Anterior cingulate cortex (tissue), 58 donors: Measurements from ENCODE around the gene NEURL1B.

Source experiments
- DNase-seq, 58 donors: peaks; one replicate each; lab custom pipeline; 2025; lab: John Stamatoyannopoulos, UW

Gene NEURL1B

DNA sequence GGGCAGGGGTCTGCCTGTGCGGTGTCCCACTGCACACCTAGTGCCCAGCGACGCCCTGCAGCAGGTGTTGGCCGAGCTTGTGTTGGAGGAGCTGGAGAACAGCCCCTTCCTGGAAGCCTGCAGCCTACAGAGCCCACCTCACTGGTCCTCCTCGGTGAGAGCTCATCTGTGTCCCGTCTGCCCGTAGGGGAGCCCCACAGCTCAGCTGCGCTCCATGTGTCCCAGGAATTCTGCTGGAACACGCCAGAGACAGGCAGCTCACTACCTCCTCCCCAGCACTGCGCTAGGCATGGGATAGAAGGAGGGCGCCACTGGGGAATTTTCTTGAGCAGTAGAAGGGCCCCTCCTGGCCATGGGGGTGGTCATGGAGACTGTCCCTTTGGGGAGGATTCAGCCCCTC, 85.9 kb downstream of the NEURL1B start:
- DNase-seq, result no peak

DNA sequence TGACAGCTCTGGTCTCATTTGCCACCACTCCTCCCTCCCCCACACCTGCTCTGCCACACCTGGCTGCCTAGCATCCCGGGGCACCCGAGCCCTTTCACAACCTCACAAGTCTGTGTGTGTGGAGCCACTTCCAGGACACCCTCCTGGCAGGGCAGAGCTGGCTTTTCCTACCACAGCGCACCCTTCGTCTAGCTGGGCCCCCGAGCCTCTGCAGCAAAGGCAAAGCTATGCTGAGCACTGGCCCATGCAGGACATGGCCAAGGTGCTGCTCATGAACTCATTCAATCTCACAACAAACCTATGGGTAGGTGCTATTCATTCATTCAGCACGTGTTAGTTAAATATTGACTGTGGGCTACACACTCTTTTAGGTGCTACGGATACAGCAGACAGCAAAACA, 86.5 kb downstream of the NEURL1B start:
- no peak for DNase-seq

DNA sequence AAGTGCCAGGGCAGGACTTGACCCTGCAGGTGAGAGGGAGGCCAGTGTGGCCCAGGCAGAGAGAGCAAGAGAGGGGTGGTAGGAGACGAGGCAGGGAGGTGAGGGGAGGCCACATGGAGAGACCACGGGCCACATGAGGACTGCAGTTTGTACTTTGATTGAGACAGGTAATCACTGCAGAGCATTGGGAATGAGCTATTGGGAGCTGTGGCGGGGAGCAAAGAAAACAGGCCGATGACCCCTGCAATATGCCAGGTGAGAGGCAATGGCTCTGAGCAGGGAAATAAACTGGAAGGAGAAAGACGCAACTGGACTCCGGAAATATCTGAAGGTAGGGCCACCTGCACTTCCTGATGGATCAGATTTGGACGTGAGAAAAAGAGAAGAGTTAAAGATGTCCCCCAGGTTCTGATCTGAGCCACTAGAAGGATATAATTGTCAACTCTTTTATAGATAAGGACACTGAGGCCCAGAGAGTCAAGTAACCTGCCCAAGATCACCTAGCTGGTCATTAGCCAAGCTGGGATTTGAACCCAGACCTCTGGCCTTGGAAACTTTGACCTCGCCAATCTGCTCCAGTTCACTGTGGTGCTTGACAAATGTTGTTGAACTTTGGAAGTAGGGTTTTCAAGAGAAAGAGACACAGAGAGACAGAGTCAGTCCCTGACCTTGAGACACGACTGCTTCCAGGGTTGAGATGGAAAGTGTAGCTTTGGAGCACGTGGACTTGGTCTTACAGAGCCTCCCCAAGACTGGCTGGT, 87.6 kb downstream of the NEURL1B start:
- no peak for DNase-seq

DNA sequence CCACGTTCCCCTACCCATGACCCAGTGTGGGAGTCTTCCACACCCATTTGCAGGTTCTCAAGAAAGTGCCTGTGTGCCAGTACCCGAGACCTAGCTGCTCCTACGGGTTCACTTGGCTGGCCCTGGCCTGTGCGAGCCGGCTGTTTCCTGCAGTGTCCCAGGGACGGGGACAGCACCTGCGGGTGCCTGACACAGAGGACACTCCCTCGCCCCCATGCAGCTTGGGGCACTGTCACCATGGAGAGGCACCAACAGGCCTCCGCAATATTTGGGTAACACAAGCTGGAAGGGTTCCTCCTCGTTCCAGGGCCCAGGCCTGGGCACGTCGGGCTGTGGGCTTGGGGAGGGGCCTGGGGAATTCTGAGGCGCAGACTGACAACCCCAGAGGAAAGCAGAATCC, 88.5 kb downstream of the NEURL1B start:
- DNase-seq, result no peak

DNA sequence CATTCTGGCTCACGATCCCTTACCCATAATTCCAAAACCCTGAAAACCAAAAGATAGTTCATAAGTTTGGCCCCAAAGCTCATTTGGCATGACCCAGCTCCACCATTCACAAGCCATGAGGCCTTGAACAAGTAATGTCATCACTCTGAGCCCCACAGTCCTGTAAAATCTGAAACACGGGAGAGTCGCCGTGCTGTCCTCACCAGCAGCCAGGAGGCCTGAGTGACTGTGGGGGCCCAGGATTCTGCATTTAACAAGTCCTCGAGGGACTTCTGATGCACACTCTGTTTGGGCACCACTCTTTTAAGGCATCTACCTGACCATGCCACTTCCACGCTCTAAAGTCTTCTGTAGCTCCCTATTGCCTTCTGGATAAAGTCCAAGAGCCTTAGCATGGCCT, 89.2 kb downstream of the NEURL1B start:
- no peak for DNase-seq

DNA sequence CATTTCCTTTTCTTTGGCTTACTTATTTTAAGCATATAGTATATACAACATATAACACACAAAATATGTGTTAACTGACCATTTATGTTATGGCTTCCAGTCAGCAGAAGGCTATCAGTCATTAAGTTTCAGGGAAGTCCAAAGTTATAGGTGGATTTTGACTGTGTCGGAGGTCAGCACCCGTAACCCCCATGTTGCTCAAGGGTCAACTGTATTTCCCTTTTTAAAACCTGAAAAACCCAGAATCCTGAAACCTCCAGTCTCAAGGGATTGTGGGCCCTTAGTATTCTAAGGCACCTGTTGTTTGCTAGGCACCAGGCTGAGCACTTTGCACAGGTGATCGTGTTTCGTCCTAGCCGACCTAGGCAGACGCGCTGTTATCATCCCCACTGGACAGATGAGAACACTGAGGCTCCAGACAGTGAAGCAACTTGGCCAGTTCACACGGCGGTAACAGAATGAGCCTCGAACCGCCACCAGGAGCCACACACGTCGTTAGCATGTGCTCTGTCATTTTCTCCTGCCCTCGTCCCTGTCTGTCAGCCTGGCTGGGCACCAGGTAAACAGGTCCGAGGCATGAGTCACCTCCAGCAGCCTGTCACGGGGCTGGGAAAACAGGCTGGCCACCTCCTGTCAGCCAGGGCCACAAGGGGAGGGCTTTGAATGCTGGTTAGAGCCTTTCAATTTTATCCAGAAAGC, 90.1 kb downstream of the NEURL1B start:
- DNase-seq, result no peak

DNA sequence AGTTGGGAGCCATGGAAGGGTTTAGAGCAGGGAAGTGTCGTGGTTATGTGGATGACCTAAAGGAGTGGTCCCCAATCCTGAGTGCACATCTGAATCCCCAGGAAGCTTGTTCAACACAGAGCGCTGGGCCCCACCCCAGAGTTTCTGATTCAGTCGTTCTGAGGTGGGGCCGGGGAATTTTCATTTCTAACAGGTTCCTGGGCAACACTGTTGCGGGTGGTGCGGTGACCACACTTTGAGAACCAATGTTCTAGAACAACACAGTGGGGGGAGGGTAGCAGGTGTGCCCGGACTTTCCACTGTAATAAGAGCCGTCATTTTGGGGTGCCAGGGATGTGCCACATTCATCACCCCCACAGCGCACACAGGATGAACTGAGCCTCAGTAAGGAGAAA, 90.6 kb downstream of the NEURL1B start:
- no peak for DNase-seq

DNA sequence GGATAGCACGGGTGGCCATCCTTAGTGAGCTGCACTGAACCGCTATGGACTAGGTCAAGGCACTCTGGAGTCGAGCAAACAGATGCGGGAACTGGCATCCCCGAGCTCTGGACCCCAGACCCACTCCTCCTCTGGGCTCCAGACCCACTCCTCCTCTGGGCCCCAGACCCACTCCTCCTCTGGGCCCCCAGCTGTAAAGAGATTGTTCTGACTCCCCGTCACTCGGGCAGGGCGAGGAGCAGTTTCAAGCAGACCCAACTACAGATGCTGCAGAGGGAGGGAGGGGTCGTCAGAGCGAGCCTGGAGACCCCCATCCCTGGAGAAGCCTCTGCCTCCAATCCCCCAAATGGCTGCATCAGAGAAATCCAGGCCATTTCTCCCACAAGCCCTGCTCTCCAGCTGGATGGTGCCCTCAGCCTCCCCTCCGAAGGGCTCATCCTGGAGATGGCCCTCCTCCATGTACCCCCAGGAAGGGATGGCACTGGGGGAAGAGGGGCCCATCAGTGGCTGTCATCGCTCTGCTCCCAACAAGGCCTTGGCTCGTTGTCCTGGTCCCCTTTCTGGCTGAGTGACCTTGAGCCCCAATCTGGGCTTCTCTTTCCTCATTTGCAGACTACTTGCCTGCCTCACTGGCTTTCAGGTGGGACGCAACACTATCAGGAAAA, 91.3 kb downstream of the NEURL1B start:
- no peak for DNase-seq

DNA sequence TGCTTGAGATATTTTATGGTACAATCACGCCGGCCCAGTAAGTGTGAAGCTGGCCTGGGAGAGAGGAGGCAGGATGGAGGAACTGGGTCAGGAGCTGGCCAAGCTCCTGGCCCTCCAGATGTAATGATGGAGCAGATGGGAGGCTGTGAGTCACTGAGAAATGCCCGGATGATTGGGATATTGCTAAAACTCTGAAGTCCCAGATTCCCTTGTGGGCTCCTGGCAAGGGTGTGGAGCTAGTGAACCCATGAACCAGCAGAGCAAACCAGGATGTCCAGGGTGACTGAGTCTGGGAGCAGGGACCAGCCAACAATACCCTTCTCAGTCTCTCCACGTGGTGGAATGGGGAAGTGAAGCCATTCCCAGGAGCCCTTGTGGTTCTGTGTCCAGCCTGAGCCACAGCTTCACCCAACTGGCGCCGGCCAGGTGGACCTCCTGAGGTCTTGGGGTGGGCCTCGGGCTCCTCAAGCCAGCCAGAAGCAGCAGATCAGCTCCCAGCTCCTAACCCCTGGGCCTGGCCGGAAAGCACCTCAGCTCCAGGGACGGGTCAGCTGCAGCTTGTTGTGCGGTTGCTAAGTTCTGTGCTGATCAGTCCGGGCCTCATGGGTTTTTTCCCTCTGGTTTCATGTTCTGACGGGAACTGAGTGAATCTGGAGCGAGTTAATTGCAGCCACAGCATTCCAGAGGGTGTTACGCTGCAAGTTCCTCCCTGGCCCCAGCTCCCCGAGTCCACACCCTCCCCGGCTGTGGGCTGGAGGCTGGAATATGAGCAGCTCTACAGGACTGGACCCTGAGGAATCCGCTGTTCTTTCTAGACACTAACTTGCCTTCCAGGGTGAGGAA, 92.3 kb downstream of the NEURL1B start:
- no peak for DNase-seq

DNA sequence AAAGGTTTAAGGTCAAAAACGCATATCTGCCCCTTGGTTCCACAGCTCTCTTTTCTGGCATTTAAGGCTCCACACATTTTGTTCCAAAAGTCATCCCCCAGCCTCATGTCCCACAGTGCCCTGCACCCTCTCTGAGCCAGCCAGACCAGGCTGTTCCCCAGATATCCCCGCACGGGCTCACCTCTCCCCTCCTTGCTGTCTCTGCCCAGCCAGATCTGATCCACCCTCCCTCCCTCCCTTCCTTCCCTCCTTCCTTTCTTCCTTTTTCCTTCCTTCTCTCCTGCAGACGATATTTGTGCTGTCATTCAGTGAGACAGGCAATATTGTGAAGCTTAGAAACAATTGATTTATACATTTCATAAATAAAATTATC, 92.9 kb downstream of the NEURL1B start:
- DNase-seq, result no peak

DNA sequence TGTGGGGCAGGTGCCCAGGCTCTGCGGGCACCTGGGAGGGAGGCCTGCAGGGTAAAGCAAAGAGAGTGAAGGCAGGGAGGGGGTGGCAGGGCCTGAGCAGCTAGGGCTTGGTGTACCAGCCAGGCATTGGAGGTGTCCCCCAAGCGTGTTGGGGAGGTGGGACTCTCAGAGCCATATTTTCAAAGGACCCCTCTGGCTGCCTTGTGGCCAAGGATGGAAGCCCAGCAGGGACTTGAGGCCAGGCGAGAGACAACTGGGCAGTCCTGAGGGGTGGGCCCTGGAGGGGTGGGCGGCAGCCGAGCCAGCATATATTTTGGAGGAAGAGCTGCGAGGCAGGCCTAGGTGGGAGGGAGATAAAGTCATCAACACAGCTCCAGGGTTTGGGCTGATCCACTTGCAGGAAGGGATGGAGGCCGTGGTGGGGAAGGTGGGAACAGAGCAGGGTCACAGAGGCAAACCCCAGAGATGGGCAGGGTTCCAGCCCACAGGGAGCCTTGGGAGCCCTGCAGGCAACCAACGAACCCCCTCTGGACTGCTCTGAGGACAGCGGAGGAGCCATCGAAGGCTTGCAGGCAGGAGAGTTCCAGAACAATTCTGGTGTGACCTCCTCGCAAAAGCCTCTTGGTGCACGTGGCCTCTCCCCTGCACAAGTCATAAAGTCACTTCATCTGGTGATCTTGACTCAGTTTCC, 94.2 kb downstream of the NEURL1B start:
- DNase-seq, result no peak

DNA sequence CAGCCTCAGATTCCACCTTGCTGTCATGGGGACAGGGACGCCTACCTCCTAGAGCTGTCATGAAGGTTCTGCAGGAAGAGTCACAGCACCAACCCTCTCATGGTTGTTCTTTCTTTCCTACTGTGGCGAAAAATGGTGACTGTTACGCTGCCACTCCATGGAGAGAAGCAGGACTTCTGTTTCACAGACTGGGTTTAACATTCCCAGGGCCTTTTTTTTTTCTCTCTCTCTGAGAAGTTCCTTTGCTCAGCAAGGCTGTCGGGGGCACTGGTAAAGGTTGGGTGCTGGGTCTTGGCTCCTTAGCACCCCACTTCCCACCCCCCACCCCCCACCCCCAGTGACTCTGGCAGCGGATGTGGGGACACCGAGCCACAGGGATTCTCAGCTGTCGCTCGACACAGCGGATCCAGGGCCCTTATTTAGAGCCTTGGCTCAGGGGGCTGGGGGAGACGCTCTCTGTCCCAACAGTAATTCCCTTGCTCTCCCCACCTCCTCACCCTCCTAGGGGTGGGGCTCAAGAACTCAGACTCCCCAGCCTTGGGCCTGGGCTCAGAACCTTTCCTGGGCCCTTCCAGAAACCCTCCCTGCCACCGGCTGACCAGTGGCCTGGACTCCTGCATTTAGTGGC, 95.6 kb downstream of the NEURL1B start:
- no peak for DNase-seq

DNA sequence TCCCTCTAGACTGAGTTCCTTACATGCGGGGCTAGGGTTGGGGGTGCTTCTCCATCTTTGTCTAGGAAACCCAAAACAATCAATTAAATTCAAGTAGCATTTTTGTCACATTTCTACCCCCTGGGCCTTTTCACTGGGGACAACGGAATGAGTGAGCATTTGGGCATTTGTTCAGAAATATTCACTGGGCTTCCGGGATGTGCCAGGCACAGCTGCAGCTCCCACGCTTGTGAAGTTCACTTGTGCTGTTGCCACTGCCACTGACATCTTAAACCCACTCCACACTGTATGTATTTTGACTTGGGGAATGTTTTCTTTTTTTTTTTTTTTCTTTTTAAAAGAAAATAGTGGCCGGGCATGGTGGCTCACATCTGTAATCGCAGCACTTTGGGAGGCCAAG, 98.3 kb downstream of the NEURL1B start:
- DNase-seq, result peak in 1 of 58 donors; percentile 36

DNA sequence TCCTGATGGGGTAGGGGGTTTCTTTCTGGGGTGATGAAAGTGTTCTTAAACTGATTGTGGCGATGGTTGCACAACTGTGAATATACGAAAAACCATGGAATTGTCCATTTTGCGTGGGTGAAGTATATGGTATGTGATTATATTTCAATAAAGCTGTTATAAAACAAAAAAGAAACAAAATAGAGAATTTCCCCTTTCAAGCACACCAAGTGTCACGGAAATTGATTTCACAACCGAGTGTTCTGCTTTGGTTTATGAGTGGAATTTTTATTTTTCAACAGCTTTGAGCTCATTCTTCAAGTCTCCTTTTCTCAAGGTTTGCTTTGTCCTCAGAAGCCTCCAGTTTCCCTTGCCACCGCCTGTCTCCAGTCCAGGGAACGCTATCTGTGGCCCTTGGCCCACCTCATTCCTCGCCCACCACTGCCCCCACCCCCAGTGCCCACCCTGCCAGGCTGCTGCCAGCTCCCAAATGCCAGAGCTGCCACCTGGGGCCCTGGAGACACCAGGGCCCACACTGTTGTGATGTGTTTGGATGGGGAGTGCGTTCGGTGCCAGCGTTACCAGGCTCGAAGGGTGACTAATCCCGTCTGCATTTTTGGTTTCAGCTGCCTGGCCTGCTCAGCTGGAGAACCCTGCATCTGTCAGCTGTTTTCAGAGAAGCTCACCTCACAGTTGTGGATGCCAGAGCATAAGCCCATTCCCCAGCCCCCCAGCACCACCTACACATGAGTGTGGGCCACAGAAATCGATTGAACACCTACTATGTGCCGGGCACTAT, 99.6 kb downstream of the NEURL1B start:
- peak in 3 of 58 donors; percentile 29 to 64 (median 30) for DNase-seq
